Stimulated activated CD8-positive, alpha-beta memory T cell treated with anti-CD3 and anti-CD28 coated beads, Interleukin-4, amount 100 ng/mL, for 24 hours (primary cell): Measurements from ENCODE around the gene COX7C.
"Not testable (repeated sequence)": the region's sequence is repeated elsewhere in the genome, so short reads cannot be mapped to it uniquely, and the experiment has no call there.

Experiments
- DNase-seq: peaks from one replicate; pipeline ENCODE4 v3.0.0-alpha.2; 2020; ENCODE audit warnings: low read depth

Gene COX7C, protein sequence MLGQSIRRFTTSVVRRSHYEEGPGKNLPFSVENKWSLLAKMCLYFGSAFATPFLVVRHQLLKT

DNA sequence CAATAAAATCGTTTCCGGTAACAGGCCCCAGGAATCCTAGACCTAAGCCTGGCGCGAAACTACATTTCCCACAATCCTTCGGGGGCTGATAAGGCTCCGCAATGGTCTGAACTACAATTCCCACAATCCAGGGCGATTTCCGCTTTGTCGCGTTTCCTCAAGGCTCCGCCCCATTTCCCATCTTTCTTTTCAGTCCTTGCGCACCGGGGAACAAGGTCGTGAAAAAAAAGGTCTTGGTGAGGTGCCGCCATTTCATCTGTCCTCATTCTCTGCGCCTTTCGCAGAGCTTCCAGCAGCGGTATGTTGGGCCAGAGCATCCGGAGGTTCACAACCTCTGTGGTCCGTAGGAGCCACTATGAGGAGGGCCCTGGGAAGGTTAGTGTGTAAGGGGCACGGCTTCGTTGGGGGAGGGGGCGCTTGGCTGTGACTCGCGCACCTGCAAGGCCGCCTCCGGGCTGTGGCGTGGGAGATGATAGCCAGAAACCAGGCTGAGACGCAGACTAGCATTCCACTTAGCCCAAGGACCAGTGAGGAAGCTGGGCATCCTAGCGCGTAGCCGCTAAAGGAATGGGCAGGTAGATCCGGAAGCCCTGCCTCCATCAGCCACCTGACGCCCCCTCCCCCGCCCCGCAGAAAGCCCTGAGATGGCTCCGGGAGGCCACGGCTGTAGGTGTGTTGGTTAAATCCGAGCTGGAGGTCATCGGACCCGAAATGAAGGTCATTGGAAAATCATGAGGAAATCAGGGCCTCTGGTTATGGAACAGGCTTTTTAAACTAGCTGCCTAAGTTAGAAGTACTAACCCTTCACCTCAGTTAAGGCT lies at the start of gene COX7C:
COX7C (plus strand) TSS at position 186 of the 821 bp plus-strand sequence; CDS start at position 301, 115 bp downstream.
- peak; percentile 82 for DNase-seq

DNA sequence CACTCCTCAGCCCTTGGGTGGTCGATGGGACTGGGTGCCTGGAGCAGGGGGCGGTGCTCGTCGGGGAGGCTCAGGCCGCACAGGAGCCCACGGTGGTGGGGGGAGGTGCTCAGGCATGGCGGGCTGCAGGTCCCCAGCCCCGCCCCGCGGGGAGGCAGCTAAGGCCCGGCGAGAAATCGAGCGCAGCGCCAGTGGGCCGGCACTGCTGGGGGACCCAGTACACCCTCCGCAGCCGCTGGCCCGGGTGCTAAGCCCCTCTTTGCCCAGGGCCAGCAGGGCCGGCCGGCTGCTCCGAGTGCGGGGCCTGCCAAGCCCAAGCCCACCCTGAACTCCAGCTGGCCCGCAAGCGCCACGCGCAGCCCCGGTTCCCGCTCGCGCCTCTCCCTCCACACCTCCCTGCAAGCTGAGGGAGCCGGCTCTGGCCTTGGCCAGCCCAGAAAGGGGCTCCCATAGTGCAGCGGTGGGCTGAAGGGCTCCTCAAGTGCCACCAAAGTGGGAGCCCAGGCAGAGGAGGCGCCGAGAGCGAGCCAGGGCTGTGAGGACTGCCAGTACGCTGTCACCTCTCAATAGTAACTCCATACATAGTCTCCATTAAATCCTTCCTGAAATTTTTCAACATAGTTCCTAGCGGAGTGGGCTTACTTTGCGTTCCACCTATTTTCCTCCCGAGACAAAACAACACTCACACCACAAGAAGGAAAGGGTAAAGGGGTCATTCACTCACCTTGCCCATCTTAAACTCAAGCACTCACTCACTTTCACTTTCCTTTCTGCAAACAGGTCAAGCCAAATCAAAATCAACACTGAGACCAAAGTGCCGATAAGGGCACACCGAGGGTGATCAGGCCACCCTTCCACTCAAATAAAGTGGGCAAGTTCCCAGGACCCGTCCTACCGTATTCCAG lies 48.0 kb upstream of the COX7C start:
- not testable (repeated sequence) for DNase-seq

DNA sequence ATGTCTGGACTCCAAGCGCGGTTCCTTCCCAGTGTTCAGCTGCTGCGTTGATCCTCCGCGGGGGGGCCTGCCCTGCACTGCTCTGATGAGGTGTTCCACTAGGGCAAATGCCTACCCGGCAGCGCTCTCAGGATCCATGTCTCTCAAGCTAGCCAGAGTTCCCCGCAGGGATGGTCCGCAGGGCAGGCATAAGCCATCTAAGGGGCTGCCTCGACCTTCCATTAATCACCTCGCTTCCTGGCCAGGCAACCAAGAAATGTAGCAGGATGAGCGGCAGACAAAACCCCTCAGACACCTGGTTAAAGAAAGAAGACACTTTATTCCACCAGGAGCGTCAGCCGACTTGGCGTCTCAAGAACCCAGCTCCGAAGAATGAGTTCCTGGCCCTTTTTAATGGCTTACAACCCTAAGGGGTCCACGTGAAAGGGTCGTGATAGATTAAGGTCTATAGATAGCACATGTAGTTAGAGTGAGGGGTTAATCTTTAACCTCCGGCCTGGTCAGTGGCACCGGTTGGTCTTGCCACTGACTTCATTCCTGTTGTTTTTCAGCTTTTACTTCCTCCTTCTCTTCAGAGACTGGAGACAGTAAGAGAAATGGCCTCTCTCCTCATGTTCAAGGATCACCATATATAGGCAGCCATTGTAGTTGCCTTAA lies 47.2 kb upstream of the COX7C start:
- no peak for DNase-seq

DNA sequence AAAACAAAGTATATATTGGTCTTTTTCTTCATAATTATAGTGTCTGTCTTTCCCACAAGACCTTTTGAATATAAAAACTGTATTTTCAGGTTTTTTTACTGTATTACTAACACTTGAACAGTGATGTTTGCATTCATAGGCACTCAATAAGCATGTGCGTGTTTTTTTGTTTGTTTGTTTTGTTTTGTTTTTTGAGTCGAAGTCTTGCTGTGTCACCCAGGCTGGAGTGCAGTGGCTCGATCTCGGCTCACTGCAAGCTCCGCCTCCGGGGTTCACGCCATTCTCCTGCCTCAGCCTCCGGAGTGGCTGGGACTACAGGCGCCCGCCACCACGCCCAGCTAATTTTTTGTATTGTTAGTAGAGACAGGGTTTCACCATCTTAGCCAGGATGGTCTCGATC lies 46.6 kb upstream of the COX7C start:
- not testable (repeated sequence) for DNase-seq

DNA sequence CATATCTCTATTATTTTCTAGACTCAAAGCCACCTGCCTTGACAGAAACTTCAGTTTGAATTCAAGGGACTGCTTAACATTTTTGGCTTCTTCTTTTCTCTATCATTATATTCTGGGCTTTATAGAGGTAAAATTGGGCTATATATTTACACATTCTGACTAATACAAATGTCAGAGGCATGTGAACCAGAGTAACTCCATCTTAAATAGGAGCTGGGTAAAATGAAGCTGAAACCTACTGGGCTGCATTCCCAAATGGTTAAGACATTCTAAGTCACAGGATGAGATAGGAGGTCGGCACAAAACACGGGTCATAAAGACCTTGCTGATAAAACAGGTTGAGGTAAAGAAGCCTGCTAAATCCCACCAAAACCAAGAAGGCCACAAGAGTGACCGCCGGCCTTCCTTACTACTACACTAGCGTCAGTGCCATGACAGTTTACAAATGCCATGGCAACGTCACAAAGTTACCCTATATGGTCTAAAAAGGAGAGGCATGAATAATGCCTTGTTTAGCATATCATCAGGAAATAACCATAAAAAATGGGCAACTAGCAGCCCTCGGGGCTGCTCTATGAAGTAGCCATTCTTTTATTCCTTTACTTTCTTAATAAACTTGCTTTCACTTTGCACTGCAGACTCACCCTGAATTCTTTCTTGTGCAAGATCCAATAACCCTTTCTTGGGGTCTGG lies 44.8 kb upstream of the COX7C start:
- DNase-seq: no peak

DNA sequence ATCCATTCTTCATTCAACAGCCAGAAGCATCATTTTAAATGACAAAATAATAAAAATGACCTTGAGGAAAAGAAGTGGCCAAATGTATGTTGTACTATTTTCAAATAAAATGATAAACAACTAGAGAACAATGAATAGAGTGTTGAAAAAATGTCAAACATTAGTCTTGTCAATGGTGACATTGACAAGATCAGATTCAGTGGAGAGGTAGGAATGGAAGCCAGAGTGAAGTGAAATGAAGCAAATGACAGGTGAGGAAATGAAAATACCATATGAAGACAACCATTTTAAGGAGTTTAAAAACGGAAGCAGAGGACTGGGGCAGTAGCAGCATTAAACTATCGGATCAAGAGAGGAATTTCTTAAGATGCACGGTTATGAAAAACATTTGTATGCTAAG lies 38.2 kb upstream of the COX7C start:
- DNase-seq: no peak

DNA sequence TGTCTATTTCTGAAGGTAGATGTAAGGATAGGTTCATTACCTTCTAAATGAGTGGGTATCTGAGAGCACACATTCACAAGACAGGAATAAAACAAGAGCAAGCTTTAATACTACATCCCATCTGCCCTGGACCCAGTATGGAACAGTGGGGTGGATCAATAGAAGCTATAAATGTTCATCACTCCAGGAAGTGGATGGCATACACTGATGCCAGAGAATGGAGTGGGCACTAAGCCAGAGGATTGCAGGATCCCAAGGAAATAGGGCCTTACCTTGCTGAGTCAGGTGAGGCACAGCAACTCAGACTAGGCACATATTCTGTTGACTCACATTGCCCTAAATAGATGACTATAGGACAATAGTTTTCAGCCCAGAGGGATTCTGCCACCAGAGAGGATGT lies 21.3 kb upstream of the COX7C start:
- no peak for DNase-seq

DNA sequence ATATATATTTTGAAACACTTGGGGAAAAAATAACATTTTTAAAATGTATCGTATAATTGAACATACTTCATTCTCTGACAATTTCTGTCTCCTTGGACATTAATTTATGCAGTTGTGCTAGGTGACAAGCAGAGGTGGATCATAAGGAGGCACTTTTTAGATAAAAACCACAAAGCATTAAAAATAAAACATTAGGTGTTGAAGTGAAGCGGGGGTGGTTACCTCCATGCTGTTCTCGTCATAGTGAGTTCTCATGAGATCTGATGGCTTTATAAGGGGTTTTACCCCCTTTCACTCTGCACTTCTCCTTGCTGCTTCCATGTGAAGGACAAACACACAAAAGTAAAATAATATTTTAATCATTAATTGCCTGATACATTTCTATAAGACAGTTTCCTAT lies 11.9 kb upstream of the COX7C start:
- DNase-seq: no peak

DNA sequence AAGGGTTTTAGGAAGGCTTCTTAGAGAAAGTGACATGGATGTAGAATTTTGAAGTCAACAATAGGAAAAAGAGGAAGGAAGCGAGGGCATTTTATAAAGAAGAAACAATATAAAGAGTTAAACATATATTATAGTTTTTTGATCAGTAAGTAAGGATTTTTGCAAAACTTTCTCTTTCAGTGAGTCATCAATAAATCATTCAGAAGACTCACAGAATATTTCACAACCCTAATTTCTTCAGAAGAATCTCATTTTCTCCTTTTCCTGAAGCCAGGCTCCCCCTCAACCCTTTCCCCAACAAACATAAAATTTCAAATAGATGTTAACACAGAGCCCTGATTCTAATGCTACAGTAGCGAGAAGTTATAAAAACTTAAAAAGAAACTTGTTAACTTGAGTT lies 4.3 kb upstream of the COX7C start:
- DNase-seq: no peak

DNA sequence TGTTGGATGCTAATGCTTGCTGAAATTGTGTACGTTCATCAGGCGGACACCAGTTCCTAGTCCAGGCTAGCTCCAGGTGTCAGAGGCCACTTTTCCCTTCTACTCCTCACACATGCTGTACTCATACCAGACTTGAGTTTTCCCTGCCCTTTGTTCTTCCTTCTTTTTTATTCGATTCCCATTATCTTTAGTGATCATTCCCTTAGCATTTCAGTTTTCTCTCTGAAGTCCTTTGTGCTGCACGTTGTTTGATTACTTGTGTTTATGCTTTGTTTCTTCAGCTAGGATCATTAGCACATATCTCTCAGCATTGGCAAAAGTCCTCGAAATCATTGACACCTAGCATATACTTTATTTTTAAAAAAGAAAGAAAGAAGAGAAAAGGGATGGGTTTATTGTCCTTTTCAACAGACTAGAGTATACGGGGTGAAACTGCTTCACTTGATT lies 409 bp upstream of the COX7C start:
- DNase-seq: no peak

DNA sequence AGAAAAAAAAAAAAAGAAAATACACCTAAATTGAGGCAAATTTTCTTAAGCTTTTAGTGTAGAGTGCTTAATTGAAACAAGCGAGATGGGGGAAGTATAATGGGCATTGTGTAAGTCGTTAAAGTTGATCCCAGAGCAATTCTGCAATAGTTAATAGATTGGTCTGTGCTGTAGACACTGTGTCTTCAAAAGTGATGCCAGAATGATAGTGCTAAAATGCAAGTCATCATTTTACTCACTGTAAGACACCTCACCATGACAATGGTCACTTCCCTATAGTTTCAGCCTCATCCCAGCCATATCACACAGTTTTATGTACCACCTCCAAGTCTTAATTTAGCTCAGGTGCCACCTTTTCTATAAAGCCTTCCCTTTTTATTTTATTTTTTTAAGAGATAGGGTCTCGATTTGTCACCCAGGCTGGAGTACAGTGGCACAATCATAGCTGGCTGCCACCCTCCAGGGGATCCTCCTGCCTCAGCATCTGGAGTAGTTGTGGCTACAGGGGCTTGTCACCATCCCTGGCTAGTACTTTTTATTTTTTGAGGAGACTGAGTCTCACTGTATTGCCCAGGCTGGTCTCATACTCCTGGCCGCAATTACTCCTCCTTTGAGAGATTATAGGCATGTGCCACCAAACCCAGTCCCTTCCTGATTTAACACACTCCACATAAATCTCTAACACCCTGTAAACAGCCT lies 6.2 kb downstream of the COX7C start:
- DNase-seq: no peak

DNA sequence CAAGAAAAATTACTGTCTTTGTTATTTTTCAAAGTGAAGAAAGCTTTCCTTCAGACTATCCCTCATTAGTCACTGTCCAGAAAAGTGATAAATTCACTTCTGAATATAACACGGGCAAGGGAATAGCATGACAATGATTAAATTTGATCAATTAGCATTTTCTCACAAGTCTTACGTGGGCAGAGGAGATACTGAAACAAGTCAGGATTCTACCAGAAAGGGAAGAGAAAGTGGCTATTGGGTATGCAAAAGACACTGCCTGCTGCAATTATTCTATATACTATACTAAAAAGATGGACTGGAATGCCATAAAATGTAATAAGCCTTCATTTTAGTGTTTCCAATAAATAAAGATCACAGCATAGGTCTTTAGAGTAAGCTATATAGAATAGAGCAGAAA lies 7.4 kb downstream of the COX7C start:
- DNase-seq: no peak

DNA sequence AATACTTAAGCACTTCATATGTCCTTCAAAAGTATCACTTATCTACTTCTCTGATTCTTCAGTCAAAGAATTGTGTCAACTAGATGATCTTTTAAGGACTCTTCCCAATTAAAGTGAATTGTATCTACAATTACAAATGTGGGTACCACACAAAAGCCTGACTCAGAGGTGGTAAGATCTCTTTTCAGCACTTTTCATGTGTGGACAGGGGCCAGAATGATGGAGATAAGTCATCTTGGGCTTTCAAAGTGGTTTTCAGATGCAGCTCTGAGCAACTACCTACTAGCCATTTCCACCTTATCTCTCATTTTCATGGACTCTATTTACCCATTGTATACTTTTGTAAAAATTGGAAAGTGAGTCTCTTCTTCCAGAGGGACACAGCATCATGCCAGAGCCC lies 8.4 kb downstream of the COX7C start:
- no peak for DNase-seq

DNA sequence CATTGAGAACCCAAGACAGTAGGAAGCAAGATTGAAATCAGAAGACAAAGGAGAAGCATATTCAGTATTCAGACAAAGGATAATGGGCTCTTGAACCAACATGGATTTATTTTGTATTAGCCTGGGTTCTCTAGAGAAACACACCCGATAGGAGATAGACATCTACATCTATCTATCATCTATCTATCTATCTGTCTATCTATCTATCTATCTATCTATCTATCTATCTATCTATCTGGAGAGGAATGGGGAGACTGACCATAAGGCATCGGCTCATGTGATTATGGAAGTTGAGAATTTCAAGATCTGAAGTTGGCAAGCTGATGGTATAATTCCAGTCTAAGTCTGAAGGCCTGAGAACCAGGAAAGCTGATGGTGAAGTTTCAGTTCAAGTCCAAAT lies 13.4 kb downstream of the COX7C start:
- DNase-seq: no peak

DNA sequence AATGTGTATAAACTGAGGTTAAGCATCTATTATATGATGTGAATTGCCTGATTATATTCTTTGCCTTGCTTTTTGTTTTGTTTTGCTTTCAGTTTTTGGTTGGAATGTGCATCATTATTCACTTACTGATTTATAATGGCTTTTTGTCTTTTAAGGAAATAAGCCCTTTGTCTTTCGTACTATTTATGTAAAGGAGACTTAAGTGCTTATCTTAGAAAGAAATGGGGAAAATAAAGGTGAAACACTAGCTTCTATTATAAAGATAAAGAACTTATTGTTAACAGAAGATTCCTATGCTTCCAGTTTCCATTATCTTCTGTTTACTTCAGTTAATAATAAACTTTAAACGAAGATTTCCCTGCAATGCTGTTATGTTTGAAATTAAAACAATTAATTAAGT lies 23.3 kb downstream of the COX7C start:
- no peak for DNase-seq

DNA sequence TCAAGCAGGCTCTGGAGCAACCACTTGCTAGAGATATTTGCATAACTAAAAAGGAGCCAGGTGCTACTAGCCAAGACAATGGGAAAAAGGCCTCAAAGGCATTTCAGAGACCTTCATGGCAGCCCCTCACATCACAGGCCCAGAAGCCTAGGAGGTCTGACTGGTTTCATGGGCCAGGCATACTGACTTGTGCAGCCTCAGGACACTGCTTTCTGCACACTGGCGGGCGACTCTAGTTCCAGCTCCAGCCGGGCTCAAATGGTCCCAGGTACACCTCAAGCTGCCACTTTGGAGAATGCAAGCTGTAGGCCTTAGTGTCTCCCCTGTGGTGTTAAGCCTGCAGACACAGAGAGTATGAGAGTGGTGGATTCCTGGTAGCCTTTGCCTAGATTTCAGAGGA lies 27.1 kb downstream of the COX7C start:
- no peak for DNase-seq

DNA sequence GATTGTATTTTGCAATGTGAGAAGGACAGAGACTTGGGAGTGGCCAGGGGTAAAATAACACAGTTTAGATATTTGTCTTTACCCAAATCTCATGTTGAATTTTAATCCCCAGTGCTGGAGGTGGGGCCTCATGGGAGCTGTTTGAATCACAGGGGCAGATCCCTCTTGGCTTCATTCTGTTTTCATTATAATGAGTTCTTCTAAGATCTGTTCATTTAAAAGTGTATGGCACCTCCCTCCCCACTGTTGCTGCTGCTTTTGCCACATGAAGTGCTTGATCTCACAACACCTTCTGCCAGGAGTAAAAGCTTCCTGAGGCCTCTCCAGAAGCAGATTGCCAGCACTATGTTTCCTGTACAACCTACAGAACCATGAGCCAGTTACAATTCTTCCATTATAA lies 28.1 kb downstream of the COX7C start:
- no peak for DNase-seq

DNA sequence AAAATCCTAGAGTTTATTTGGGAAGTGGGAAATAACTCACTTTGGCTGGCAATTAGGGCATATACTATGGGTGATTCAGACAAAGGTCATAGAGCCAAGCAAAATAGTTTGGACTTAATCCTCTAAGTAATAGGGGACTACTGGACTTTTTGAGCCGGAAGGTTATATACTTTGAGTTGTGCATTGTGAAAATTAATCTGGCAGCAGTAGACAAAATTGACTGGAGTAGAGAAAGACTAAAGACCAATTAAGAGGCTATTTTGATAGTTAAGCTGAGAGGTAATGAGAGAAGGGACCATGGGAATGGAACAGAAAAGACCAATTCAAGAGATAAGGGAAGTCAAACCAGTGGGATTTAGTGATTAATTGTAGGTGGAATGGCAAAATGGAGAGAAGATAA lies 28.9 kb downstream of the COX7C start:
- DNase-seq: no peak

DNA sequence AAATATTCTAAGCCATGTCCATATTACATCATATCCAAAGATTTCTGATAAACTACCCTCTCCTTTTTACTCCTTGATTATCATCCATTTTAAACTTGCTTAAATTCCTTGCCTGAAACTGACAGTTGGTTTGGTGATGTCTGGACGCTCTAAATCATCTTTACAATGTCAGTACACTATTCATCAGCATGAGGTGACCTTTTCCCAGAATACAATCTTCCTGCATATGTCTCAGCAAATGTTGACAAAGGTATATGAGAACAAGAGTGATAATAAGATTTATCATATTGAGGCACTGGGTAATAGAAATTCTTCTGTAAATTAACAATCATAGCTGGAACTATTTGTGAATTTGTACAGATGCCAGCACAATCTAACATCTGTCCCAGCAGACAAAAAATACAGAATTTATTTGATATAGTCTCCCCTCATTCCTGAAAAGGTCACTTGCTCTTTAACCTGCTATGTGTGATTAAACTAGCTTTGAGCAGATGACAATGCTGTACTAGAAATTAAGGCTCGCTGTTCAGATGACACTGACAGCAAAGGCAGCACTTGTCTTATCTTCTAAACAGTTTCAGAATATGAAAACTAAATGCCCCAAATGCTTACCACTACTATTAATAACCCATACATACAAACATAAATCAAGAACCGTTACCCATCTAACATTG lies 32.2 kb downstream of the COX7C start:
- no peak for DNase-seq

DNA sequence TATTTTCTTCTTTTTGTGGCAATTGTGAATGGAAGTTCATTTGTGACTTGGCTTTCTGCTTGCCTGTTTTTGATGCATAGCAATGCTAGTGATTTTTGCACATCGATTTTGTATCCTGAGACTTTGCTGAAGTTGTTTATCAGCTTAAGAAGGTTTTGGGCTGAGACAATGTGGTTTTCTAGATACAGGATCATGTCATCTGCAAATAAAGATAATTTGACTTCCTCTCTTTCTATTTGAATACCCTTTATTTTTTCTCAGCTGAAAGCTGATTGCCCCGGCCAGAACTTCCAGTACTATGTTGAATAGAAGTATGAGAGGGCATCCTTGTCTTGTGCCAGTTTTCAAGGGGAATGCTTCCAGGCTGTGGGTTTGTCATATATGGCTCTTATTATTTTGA lies 43.0 kb downstream of the COX7C start:
- not testable (repeated sequence) for DNase-seq

DNA sequence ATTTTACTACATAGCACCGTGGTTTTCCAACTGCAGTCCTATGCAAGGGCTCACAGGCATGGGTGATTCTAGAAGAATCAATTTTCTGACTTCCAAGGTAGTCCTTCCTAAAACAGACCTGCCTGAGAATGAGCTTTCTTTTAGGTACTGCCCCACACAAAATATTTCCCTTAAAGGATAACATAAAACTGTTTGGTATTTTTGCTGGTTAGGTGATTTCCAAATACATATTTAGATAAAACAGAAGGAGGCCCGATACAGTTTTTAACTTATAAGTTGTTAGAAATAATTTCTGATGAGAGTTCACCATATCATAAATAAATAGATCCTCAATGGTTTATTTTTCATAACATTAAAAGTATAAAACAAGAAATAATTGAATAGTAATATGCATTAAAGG lies 46.4 kb downstream of the COX7C start:
- DNase-seq: no peak
